SH-SY5Y (cell line): ENCODE results near the gene GGT6.

Experiments
- GATA2 ChIP-seq: IDR thresholded peaks from 2 replicates; pipeline ENCODE4 v1.6.1; 2011; ENCODE audit warnings: mild to moderate bottlenecking, low read depth, low read length
- GATA3 ChIP-seq: IDR thresholded peaks from 2 replicates; pipeline ENCODE4 v1.6.1; 2011; ENCODE audit warnings: low read depth, mild to moderate bottlenecking, low read length, moderate library complexity

The GGT6 gene

GRCh38 chr17:4566785-4567184 is 6.4 kb upstream of the GGT6 start:
- no peak for TF ChIP-seq GATA3
- TF ChIP-seq GATA2 = no peak

GRCh38 chr17:4565209-4566141 is 5.1 kb upstream of the GGT6 start:
- no peak for TF ChIP-seq GATA2
- TF ChIP-seq GATA3 = no peak

GRCh38 chr17:4562015-4562969 is 1.9 kb upstream of the GGT6 start:
- no peak for TF ChIP-seq GATA3
- no peak for TF ChIP-seq GATA2

GRCh38 chr17:4560837-4561256 is 470 bp upstream of the GGT6 start:
- no peak for TF ChIP-seq GATA2
- TF ChIP-seq GATA3 = no peak

- TF ChIP-seq GATA2 = no peak
- no peak for TF ChIP-seq GATA3
These were observed 411 bp downstream of the GGT6 start for GRCh38 chr17:4559966-4560365.

- no peak for TF ChIP-seq GATA2
These were observed 1.1 kb downstream of the GGT6 start for GRCh38 chr17:4559139-4559791.

DNA sequence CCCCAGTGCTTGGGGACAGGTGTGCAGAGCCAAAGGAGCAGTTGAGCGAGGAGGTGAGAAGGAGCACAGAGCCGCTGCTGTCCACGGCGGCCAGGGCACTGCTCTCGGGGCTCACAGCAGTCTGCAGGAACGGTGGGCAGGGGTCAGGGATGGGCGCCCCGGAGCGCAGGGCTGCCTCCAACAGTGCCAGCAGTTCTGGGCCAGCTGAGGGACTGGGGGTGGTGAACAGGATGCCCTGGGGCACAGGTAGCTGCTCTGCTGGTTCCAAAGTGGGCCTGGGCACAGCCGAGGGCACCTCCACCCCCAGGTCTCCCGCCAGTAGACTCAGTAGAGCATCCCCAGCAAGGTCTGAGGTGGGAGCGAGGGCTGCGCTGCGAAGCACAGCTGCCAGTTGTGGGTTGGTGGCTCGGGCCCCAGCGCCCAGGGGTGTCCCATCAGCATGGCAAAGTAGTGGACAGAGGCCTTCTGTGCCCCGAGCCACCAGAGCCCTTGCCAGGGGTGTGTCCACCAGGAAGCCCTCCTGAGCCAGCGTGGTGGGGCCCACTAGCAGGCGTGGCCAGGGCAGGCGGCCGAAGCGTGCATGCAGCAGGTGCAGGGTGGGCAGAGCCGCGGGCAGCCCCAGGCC is 1.9 kb downstream of the GGT6 start:
- TF ChIP-seq GATA2 = no peak
- TF ChIP-seq GATA3 = no peak

- no peak for TF ChIP-seq GATA3
- no peak for TF ChIP-seq GATA2
These were observed 2.6 kb downstream of the GGT6 start for GRCh38 chr17:4557626-4558346.

DNA sequence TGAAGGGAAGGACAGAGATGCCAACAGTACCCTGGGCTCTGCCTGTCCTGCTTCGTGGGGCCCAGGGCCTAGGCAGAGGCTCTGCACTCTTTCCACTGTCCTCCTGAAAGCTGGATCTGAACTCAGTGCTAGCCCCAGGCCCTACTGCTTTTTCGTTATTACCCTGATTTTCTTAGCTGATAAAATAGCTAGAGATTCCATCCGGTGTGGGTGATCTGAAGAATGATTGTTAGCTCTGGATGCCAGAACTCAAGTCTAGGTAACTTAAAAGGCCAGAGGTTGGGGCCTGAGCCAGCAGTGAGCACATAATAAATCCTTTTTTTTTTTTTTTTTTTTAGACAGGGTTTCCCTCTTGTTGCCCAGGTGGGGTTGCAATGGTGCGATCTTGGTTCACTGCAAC is 3.4 kb downstream of the GGT6 start:
- TF ChIP-seq GATA3 (no peak), GATA2 (no peak)

GRCh38 chr17:4555873-4556759 is 4.3 kb downstream of the GGT6 start:
- TF ChIP-seq GATA3 = no peak
- TF ChIP-seq GATA2 = no peak

DNA sequence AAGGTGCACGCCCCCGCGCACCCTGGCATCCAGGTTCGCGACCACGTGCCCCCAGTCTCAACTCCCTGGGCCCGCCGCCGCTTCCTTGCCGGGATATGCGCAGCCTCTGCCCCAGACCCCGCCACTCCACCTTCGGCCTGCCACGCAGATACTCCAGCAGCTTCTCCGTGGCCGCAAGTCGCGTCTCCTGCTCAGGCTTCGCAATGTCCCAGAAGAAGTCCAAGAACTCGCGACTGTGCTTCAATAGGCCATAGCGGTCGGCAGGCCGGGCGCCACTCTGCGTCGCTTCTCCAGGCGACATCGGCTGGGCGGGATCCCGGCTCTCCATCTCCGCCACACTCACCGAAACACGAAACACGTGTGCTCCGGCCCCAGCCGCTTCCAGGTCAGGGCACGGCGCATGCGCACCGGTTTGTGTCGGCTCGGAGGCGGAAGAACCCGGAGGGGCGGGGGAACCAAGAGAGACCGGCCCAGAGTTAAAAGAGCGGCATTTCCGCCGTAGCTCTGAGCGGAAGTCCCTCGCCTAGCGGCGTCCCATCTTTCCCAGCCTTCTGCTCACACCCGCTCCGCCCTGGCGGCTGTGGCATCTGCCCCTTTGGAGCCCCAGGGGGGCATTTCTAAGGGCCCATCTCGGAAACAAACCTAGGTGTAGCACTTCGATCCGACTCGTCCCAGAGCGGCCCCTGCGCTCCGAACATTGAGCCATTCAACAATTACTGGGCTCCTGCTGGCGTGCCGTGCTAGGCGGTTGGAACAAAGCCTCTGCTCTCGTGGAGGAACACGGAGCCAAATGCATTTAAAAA is 5.2 kb downstream of the GGT6 start, which contains the start of gene MYBBP1A:
Gene MYBBP1A (minus strand): TSS at position 388 of the 803 bp plus-strand sequence. CDS start 60 bp downstream, at position 328.
- TF ChIP-seq GATA3 = no peak
- no peak for TF ChIP-seq GATA2
